HG03457 (cell line): ENCODE data around the gene NEK2.
A peak's percentile ranks its signal among the peaks of the same experiment; 100 is the strongest.
"Not testable (repeated sequence)": the region's sequence is repeated elsewhere in the genome, so short reads cannot be mapped to it uniquely, and the experiment has no call there.

Source experiments
- ATAC-seq: cut with Tn5 transposase; IDR thresholded peaks from one replicate; pipeline ENCODE4 v1.9.1; 2021; ENCODE audit warnings: moderate number of reproducible peaks; ENCODE audit not compliant: unreplicated experiment

NEK2 gene

DNA sequence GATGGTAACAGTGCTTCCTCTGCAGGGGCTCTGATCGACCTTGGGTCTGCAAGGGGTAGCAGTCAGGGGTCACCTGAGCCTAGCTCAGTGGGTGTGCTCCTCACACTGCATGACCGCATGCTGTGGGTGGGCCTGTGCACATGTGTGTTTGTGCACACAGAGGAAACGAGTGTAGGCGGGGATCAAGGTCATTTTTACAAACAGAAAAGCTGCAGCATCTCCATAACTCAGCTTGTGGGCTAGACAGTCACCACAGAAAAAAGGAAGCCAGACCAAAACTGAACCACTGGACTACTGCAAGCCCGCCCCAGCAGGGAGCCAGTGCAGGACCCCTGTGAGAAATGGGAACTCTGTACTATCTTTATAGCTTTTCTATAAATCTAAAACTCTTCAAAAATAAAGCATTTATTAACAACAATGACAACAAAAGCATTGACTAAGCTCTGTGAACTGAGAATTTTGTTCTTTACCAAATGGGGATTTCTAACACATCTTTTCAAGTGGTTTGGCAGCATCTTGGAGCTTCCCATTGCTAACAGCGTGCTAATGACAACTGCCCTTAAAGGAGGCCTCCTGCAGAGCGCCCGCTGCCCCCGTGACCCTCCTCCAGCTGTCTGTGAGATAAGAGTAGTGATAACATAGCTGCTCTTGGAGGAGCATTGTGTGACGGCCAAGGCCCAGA lies 19.9 kb upstream of the NEK2 start:
- no peak for ATAC-seq

DNA sequence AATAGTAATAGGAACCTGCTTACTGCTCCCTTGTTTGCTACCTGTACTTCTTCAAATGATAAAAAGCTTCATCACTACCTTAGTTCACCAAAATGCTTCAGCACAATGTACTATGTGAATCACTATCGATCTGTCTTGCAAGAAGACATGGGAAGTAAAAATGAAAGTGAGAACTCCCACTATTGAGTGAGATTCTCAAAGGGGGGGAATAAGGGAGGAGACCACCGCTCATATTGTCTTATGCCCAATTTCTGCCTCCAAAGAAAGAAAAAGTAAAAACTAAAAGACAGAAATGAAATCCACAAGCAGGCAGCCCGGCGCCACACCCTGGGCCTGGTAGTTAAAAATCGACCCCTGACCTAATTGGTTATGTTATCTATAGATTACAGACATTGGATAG lies 18.5 kb upstream of the NEK2 start:
- ATAC-seq, result not testable (repeated sequence)

- no peak for ATAC-seq
Observed at GRCh38 chr1:211688421-211688820, 13.0 kb upstream of the NEK2 start.

DNA sequence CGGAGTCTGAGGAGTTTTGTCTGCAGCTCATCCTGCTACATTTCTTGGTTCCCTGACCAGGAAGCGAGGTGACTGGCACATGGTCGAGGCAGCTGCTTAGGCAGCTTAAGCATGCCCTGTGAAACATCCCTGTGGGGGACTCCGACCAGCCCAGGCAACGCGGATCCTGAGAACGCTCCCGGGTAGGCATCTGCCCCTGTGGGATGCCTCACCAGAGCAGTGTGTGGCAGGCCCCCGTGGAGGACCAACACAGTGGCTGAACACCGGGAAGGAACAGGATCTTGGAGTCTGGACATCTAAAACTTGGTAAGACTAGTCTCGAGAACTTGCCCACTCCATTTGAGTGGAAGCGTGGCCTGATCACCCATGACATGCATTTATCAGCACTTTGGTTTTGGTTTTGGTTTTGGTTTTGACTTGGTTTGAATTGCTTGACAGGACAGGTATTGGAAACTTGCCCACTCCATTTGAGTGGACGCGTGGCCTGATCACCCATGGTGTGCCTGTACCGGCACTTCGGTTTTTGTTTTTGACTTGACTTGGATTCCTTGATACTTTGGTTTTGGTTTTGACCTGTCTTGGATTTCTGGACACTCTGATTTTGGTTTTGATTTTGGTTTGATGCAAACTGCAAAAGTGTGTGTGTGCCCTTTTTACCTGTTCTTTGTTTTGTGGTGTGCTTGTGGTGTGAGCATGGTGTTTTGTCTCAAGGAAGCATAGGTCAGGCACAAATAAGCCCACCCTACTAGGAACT lies 12.2 kb upstream of the NEK2 start:
- no peak for ATAC-seq

DNA sequence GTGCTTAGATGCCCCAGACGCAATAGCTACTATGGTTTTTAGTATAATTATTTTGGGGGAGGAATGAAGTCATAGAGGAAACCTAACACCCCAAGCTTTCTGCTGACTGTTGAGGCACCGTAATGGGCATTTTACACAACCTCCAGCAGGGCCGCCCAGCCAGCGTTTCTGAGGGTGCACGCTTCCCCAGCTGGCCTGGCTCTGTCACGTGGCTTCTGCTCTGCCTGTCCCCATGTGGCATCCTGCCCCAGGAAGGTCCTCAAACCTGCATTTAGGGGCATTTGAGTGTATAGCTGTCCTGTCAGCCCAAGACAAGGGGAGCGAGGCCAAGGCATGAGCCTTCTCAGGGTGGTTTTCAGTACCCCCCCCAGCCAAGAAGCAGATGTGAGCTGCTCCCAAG lies 10.4 kb upstream of the NEK2 start:
- ATAC-seq, result no peak

DNA sequence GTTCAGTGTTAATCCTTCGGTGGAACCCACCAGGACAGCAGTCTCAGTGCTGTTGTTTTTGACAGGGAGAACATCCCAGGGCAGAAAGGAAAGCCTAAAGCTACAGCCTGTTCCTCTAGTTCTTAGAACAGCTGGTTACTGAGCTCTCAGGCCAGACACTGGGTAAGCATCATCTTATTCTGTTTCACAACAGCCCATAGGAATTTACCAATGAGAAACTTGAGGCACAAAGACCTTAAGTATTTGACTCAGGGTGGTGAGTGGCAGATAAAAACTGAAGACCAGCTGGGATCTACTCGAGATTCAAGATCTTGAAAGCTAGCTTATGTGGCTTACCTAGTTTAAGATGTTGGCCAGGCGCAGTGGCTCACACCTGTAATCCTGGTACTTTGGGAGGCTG lies 9.4 kb upstream of the NEK2 start:
- no peak for ATAC-seq

DNA sequence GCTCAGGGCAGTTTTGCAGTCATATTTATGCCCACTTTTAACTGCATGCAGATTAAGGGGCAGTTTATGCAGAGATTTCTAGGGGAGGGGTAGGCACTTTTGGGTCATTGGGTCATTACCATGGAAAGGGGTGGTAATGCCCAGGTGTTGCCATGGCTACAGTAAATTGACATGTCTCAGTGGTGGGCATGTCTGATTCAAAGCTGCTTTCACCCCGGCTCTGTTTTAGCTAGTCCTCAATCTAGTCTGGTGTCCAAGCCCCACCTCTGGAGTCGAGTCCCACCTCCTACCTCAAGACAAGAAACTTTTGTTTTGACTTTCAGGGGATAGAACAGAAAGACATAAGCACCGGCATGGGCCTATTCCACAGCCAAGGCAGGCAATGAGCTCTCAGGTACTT lies 8.9 kb upstream of the NEK2 start:
- no peak for ATAC-seq

GRCh38 chr1:211683396-211684297 lies 8.2 kb upstream of the NEK2 start:
- ATAC-seq, result no peak

- ATAC-seq, result not testable (repeated sequence)
Observed at GRCh38 chr1:211682186-211682585, 6.8 kb upstream of the NEK2 start.

DNA sequence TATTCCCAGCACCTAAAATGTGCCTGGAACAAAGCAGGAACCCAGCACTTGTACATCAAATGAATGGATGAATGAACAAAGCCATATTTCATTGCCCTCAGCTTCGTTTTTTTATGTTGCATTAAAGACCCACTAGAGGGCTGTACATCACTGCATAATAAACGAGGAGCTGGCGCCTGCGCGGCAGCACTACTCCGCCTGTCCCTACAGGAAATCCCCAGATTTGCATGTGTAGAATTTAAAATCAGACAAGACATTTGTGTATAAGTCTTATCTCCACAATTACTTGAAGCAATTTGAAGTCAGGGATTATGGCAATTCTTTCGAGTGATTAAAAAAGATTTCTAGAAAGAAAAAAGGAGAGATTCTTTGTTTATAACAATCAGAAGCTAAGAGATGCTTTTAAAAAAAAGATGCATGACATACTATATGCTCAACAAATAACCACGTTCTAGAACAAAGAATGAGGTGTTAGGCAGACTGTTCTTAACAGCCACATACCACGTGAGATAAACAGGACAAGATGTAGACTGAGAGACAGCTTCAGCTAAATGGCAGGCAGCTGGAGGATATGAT lies 5.4 kb upstream of the NEK2 start:
- ATAC-seq, result peak; percentile 83

- ATAC-seq, result no peak
Observed at GRCh38 chr1:211677659-211678058, 2.2 kb upstream of the NEK2 start.

DNA sequence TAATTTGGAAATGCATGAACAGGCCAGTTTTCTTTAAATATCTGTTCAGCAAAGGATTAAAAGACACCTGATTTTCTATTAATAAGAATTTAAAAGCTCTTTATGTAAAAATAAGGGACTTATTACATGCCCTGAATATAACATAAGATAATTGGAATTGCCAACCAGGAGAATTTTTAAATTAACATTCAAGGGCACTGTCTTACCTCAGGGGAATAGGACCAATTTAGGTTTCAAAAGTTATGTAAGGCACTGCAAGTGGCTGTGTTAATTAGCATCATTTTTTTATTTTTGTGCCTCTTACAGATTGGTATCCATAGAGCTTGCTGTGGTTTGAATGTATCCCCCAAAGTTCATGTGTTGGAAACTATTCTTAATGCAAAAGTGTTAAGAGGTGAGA lies 1.3 kb upstream of the NEK2 start:
- no peak for ATAC-seq

GRCh38 chr1:211676106-211676583 lies 724 bp upstream of the NEK2 start:
- ATAC-seq, result no peak

GRCh38 chr1:211667065-211667617 lies 8.3 kb downstream of the NEK2 start:
- ATAC-seq, result no peak

GRCh38 chr1:211660718-211661222 lies 14.7 kb downstream of the NEK2 start:
- ATAC-seq, result no peak

DNA sequence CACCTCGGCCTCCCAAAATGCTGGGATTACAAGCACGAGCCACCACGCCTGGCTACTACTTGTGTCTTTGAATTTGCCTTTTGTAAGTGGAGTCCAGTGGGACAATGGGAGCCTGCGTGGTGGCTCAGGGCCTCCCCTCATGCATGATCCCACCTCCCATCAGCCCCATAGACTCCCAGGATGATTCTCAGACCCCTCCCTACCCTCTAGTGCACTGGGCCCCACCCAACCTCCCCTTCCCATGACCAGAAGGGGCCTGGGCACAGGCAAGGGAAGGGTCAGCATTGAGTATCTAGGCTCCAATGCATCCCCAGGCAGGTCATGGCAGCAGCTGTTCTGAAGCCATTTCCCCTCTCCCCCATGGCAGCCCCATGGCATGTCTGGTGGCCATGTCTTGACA lies 18.7 kb downstream of the NEK2 start:
- no peak for ATAC-seq

DNA sequence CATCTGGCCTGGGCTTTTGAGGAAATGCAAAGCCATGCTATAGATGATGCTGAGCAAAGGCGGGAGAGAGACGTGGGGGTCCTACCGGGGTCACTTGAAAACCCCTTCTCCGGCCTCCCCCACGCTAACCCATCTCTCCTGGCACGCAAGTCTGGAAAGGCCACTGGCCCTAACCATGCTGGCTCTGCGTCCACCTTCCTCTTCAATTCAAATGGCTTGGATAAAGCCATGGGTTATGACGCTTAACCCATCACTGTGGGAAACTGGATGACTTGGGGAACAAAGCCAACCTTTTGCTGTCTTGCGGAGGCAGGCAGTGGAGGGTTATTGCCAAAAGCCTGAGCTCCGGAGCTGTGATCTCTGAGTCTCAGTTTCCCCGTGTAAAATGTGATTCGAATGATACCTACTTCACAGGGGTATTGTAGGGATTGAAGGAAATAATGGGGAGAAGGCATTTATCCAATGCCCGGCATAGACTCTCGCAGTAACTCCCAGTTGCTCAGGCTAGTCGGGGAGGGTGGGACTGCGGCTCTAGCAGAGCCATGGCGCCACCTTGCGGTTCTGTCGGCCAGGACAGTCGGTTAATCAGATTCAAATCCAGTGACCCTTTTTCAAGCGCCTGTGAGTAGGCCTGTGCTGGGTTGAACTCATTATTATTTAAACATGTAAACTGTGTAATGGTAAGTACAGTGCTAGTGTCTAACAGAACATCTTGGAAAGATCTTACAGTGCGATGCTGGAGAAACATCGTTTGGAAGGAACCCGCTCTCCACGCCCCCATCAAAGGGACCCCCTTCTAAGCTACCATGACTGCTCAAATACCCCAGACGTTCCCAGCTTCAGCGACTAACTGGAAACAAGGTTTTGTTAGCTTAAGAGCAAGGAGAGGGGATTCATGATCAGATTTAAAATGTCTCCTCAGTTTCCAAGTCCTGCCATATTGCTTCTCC lies 20.3 kb downstream of the NEK2 start:
- no peak for ATAC-seq

- ATAC-seq, result no peak
Observed at GRCh38 chr1:211653959-211654496, 21.4 kb downstream of the NEK2 start.

- ATAC-seq, result no peak
Observed at GRCh38 chr1:211653293-211653692, 22.1 kb downstream of the NEK2 start.
